ENCODE measurements around the gene EME2.

The EME2 gene

GRCh38 chr16:1765826-1766225, 6.8 kb upstream of the EME2 start:
- Histone ChIP-seq H3K4me1 (peaks cover 0 to 26% (median 12%) of the 10 kb centered on the region in 4 donors), H3K36me3 (peaks cover 66 to 89% (median 82%) of the 10 kb centered on the region in 3 donors), H3K27ac (no peak overlapping the region), H3K4me3 (no peak overlapping the region), H3K9me3 (no peaks in the 10 kb centered on the region), H3K27me3 (no peaks in the 10 kb centered on the region)
- TF ChIP-seq CTCF (IDR thresholded peaks at IDR 0.05), result no peak
- intact Hi-C loops (cut with DNase I; ENCODE audit: low total_unique reads), result no loop called here
- no peak for DNase-seq

GRCh38 chr16:1766231-1766630, 6.4 kb upstream of the EME2 start:
- H3K36me3 ChIP-seq, result peaks cover 62 to 85% (median 78%) of the 10 kb centered on the region in 3 donors
- peaks cover 0 to 26% (median 12%) of the 10 kb centered on the region in 4 donors for H3K4me1 ChIP-seq
- no peak for DNase-seq
- no peak for TF ChIP-seq CTCF (IDR thresholded peaks at IDR 0.05)
- H3K27ac ChIP-seq, result no peak overlapping the region
- no peak overlapping the region for H3K4me3 ChIP-seq
- intact Hi-C loops (cut with DNase I; ENCODE audit: low total_unique reads), result no loop called here
- no peaks in the 10 kb centered on the region for H3K9me3 ChIP-seq
- no peaks in the 10 kb centered on the region for H3K27me3 ChIP-seq

GRCh38 chr16:1766701-1767100, 5.9 kb upstream of the EME2 start:
- H3K36me3 ChIP-seq, result peaks cover 60 to 81% (median 73%) of the 10 kb centered on the region in 3 donors
- no peak overlapping the region for H3K4me3 ChIP-seq
- no peak for DNase-seq
- no peak for TF ChIP-seq CTCF (IDR thresholded peaks at IDR 0.05)
- no peak overlapping the region for H3K27ac ChIP-seq
- H3K27me3 ChIP-seq, result no peaks in the 10 kb centered on the region
- peaks cover 0 to 30% (median 13%) of the 10 kb centered on the region in 4 donors for H3K4me1 ChIP-seq
- intact Hi-C loops (cut with DNase I; ENCODE audit: low total_unique reads), result no loop called here
- H3K9me3 ChIP-seq, result no peaks in the 10 kb centered on the region

GRCh38 chr16:1767116-1767994, 5.3 kb upstream of the EME2 start:
- DNase-seq, result no peak
- Histone ChIP-seq H3K27me3 (no peaks in the 10 kb centered on the region), H3K4me3 (no peak overlapping the region), H3K36me3 (peaks cover 53 to 74% (median 67%) of the 10 kb centered on the region in 3 donors), H3K27ac (no peak overlapping the region), H3K4me1 (peaks cover 0 to 37% (median 18%) of the 10 kb centered on the region in 4 donors), H3K9me3 (no peaks in the 10 kb centered on the region)
- intact Hi-C loops (cut with DNase I; ENCODE audit: low total_unique reads), result no loop called here
- no peak for TF ChIP-seq CTCF (IDR thresholded peaks at IDR 0.05)

GRCh38 chr16:1768061-1768766, 4.4 kb upstream of the EME2 start:
- intact Hi-C loops (cut with DNase I; ENCODE audit: low total_unique reads), result no loop called here
- Histone ChIP-seq H3K36me3 (peaks cover 45 to 65% (median 58%) of the 10 kb centered on the region in 3 donors), H3K9me3 (no peaks in the 10 kb centered on the region), H3K4me3 (no peak overlapping the region), H3K27me3 (no peaks in the 10 kb centered on the region), H3K27ac (no peak overlapping the region), H3K4me1 (peaks cover 0 to 40% (median 19%) of the 10 kb centered on the region in 4 donors)
- no peak for DNase-seq
- TF ChIP-seq CTCF (IDR thresholded peaks at IDR 0.05), result no peak

All from tibial artery (tissue), 4 donors.